CMK (cell line): ENCODE data around the gene SMC1A.

ENCODE experiments used
- DNase-seq: peaks from one replicate; pipeline ENCODE4 v3.0.0-alpha.2; 2010; ENCODE audit warnings: low read depth

Gene SMC1A

DNA sequence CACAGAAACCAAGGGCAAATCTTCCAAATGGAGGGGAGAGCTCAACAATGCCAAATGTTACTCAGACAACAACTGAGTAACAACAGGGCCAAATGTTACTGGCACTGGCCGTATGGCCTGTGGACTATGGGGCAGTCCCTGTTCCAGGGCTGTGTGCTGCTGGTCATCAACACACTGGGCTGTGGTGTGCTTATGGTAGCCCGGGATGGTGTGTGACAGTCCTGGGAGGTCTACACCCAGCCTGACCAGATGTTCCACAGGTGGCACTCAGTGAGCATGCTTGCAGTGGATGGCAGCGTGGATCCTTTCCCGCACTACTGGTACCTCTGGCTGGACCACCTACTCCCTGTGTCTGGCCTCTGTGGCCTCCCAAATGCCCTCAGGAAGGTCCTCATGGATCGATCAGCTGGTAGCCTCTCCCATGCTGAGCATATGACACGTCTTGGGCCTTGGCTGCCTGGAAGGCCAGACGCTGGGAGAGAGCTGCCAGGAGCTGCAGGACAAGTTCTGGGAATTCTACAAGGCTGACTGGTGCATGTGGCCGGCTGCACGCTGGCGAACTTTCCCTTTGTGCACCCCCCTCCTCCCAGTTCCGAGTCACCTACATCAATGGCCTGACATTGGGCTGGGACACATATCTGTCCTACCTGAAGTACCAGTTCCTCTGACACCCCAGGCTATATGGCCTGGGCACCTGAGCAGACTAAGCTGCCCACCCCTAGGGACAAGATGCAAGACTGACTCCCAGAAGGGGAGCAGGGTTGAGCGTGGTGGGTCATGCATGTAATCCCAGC is 81.4 kb downstream of the SMC1A start:
- no peak for DNase-seq

DNA sequence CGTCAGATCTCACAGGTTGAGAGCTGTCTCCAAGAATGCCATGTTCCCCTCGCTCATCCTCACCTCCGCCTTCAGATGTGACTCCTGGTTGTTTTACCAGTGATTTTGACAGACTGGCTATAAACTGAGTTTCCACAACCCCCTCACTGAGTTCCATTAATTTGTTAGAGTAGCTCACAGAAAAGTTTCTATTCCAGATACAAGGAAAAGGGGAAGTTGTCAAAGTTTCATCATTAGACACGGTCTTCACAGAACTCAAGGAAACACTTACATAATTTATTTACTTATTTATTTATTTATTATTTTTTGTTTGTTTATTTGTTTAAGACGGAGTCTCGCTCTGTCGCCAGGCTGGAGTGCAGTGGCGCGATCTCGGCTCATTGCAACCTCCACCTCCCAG is 85.4 kb downstream of the SMC1A start:
- DNase-seq: no peak

DNA sequence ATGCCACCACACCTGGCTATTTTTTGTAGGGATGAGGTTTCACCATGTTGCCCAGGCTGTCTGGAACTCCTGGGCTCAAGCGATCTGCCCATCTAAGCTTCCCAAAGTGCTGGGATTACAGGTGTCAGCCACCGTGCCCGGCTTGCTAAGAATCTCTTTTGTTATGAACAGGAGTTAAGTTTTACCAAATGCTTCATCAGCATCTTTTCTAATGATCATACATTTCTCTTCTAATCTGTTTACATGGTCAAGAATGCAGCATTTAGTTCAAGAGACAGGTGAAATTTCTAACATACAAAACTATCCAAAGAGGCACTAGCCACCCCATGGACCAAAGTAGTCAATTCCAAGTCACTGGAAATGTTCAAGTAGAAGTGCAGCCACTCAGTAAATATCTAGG is 88.6 kb downstream of the SMC1A start:
- DNase-seq: no peak

DNA sequence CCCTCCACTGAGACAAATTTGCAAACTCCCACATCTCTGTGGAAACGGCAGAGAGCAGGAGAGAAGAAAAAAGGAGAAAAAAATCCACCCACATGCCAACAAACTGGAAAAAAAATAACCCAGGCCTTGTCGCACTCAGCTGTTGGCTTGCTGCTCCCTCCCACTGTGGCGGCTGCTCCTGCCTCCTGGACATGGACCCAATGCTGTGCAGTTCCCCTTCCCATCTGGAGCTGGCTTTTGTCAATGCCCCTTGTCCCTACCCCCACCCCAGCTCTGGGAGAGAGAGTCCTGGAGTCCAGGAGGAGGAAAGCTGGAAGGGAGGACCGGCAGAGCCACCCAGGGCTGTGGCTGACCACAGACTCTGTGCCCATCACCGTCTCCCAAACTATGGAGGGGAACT is 90.2 kb downstream of the SMC1A start:
- DNase-seq: no peak

DNA sequence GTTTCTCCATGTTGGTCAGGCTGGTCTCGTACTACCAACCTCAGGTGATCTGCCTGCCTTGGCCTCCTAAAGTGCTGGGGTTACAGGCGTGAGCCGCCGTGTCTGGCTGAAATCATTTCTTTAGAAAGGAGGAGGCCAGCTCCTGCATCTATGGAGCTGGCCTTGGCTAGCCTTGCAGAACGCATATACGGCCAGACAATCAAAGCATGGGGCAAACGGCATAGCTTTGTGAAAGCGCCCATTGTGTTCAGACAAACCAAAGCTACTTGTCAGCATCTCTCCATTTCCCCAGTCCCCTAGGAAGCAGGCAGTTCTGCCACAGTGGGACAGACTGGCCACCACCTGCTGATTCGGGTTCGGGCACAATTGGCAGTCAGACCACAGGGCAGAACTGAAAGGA is 92.1 kb downstream of the SMC1A start:
- DNase-seq: no peak

DNA sequence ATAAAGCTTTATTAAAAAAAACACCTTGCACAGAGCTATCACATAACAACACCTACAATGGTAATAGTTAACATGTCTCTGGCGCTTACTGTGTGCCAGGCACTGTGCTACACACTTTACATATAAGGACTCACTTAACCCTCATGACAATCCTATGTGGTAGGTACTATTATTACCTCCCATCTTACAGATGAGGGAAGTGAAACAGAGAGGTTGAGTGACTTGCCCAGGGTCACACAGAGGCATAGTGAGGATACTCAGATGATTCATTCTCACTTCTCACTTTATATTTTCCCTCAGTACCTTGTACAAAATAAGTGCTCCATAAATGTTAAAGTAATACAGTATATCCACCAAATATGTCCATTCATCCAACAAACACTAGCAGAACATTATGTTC is 97.7 kb downstream of the SMC1A start:
- no peak for DNase-seq
